Endothelial cell of umbilical vein (primary cell): Measurements from ENCODE around the gene APRT. TPM values are rescaled to one million over a fixed set of nuclear protein-coding genes. Genes with fewer than 3 reads are reported as not detected.

Experiments used
- BruUV-seq: library from RNA; stranded (reverse); fragments of 400-500 nt; replicated peaks from 2 replicates; lab custom pipeline; 2021; lab: Mats Ljungman, UMichigan
- CTCF ChIA-PET: fragments of 300-600, 350-600 bp; sonication (Branson Sonifier 250); formaldehyde crosslinking; loops from one replicate; lab custom pipeline; 2021; ENCODE audit warnings: antibody characterized with exemption, inconsistent platforms; lab: Charles Lee
- POLR2A ChIA-PET: fragments of 300-600, 350-600 bp; sonication (Branson Sonifier 250); formaldehyde crosslinking; loops from one replicate; lab custom pipeline; 2021; ENCODE audit warnings: antibody characterized with exemption, inconsistent platforms; lab: Charles Lee
- DNase-seq: peaks from one replicate; pipeline ENCODE4 v3.0.0-alpha.2; 2011; ENCODE audit warnings: low read depth, low spot score
- FAIRE-seq: peaks from 2 replicates; lab custom pipeline; 2011; peaks lifted over from hg19 to GRCh38; lab: Jason Lieb, UNC
- H2AFZ ChIP-seq: 2 replicates; pipeline ENCODE4 v1.6.0; 2012; ENCODE audit warnings: low read depth, low read length, control low read depth, inconsistent platforms
- H3K27ac ChIP-seq: 2 replicates; pipeline ENCODE4 v1.5.1; 2011; ENCODE audit warnings: low read depth, mild to moderate bottlenecking, control low read depth, low read length, moderate library complexity; ENCODE audit not compliant: insufficient read depth
- H3K27me3 ChIP-seq, 2 experiments: 2 replicates each; pipeline versions ENCODE4 v1.6.0 to v1.6.1; 2011; ENCODE audit warnings: low read length in 2 of 2, mixed read lengths in 1 of 2; ENCODE audit not compliant: control insufficient read depth in 2 of 2, insufficient read depth in 2 of 2
- H3K36me3 ChIP-seq, 2 experiments: 2 replicates in 1 of 2; 3 replicates in 1 of 2; pipeline ENCODE4 v1.5.1; 2011; ENCODE audit warnings: low read length in 2 of 2, mild to moderate bottlenecking in 1 of 2, moderate library complexity in 1 of 2; ENCODE audit not compliant: control insufficient read depth in 2 of 2, insufficient read depth in 2 of 2; ENCODE audit errors: extremely low read depth in 1 of 2
- H3K4me1 ChIP-seq: 3 replicates; pipeline ENCODE4 v1.5.1; 2011; ENCODE audit warnings: mild to moderate bottlenecking, low read length; ENCODE audit not compliant: control insufficient read depth, insufficient read depth; ENCODE audit errors: extremely low read depth
- H3K4me2 ChIP-seq: 2 replicates; pipeline ENCODE4 v1.6.1; 2011; ENCODE audit warnings: low read length, control low read depth, mixed read lengths; ENCODE audit not compliant: insufficient read depth
- H3K4me3 ChIP-seq, 3 experiments: fragments of 200-600 bp in 1 of 3; sonication (generic), shearing (Covaris generic) in 1 of 3; replicated peaks in 1 of 3; 2 replicates each; pipeline ENCODE4 v1.5.1; 2011 to 2016; ENCODE audit warnings: control low read depth in 3 of 3, low read length in 3 of 3, mild to moderate bottlenecking in 2 of 3, inconsistent platforms in 1 of 3, low read depth in 1 of 3, moderate library complexity in 1 of 3; ENCODE audit not compliant: insufficient read depth in 1 of 3
- H3K79me2 ChIP-seq: 2 replicates; pipeline ENCODE4 v1.6.0; 2012; ENCODE audit warnings: low read length, inconsistent platforms; ENCODE audit not compliant: control insufficient read depth, insufficient read depth
- H3K9ac ChIP-seq: replicated peaks from 2 replicates; pipeline ENCODE3; 2011; ENCODE audit warnings: low read length, control low read depth; ENCODE audit not compliant: insufficient read depth; ENCODE audit errors: extremely low read depth
- H3K9me1 ChIP-seq: replicated peaks from 3 replicates; pipeline ENCODE4 v1.6.0; 2011; ENCODE audit warnings: mild to moderate bottlenecking, low read length; ENCODE audit not compliant: control insufficient read depth, insufficient read depth; ENCODE audit errors: extremely low read depth
- H3K9me3 ChIP-seq: replicated peaks from 2 replicates; pipeline ENCODE4 v1.5.1; 2012; ENCODE audit warnings: low read length, inconsistent platforms; ENCODE audit not compliant: control insufficient read depth, insufficient read depth
- H4K20me1 ChIP-seq: replicated peaks from 2 replicates; pipeline ENCODE3; 2011; ENCODE audit warnings: mild to moderate bottlenecking, low read length; ENCODE audit not compliant: control insufficient read depth, insufficient read depth; ENCODE audit errors: extremely low read depth
- EZH2 ChIP-seq: IDR thresholded peaks from 2 replicates; pipeline ENCODE4 v1.6.1; 2012; ENCODE audit warnings: borderline replicate concordance, low read depth, mild to moderate bottlenecking, moderate library complexity, low read length, inconsistent platforms; ENCODE audit not compliant: severe bottlenecking
- GATA2 ChIP-seq: IDR thresholded peaks from 2 replicates; pipeline ENCODE4 v1.7.0; 2011; ENCODE audit warnings: low read depth, mild to moderate bottlenecking, moderate library complexity, mixed read lengths, low read length; ENCODE audit not compliant: insufficient read length, insufficient read depth
- JUN ChIP-seq: IDR thresholded peaks from 2 replicates; pipeline ENCODE4 v1.6.1; 2011; ENCODE audit warnings: borderline replicate concordance, low read depth; ENCODE audit not compliant: insufficient read length, insufficient read depth
- MAX ChIP-seq: IDR thresholded peaks from 2 replicates; pipeline ENCODE4 v1.6.1; 2011; ENCODE audit not compliant: insufficient read depth, insufficient read length
- POLR2A ChIP-seq: IDR thresholded peaks from 2 replicates; pipeline ENCODE4 v1.6.1; 2012; ENCODE audit warnings: low read depth, mild to moderate bottlenecking, control low read depth, low read length
- POLR2AphosphoS5 ChIP-seq: IDR thresholded peaks from 2 replicates; pipeline ENCODE4 v1.6.1; 2012; ENCODE audit warnings: low read depth, mild to moderate bottlenecking, control low read depth, low read length, moderate library complexity; ENCODE audit not compliant: insufficient read depth
- dilution Hi-C: fragments of 300-500 bp; cut with MboI; formaldehyde crosslinking; loops from one replicate; pipeline ENCODE4 v1.15.0; 2019; ENCODE audit warnings: low sequenced_read_pairs; ENCODE audit not compliant: extremely low pct_ligation_motif_present
- intact Hi-C: fragments of 100-400 bp; cut with micrococcal nuclease; formaldehyde crosslinking; loops from one replicate; pipeline ENCODE4 v1.10.0; 2022
- polyA plus RNA-seq, 4 experiments: library from polyadenylated mRNA; depleted of rRNA in 3 of 4; stranded (reverse) in 3 of 4; unstranded in 1 of 4; fragments of >200 nt; gene quantifications; 2 replicates each; pipeline versions ENCODE4 v1.2.1 to v1.2.3, GENCODE V29; 2011 to 2012; ENCODE audit warnings: missing spikeins in 1 of 4
- total RNA-seq: library from RNA; stranded (reverse); gene quantifications from 2 replicates; pipeline ENCODE4 v1.2.3, GENCODE V29; 2021
- TF ChIP-seq, protein P1 (sequence below), 2 donors: IDR thresholded peaks; 1 replicate in 1 of 2; 2 replicates in 1 of 2; pipeline ENCODE4 v1.5.1; 2011; ENCODE audit warnings: low read length in 2 of 2, mild to moderate bottlenecking in 2 of 2, moderate library complexity in 2 of 2, control low read depth in 1 of 2, inconsistent platforms in 1 of 2, low read depth in 1 of 2; ENCODE audit not compliant: insufficient read depth in 1 of 2; ENCODE audit errors: extremely low read depth in 1 of 2

The APRT gene
- total and polyA plus RNA-seq, 2 donors (not counting 3 experiments of a cell fraction or from before 2014, with no cell fraction given): 143 to 152 TPM

GRCh38 chr16:88830783-88831182, 19.1 kb upstream of the APRT start:
- H3K4me2 ChIP-seq: no peak overlapping the region
- DNase-seq (no peak), FAIRE-seq (no peak)
- H2AFZ ChIP-seq: no peak overlapping the region
- CTCF ChIA-PET: no interaction called here
- dilution Hi-C loops (no loop called here), intact Hi-C loops (no loop called here)
- no peak overlapping the region for H3K4me3 ChIP-seq
- H4K20me1 ChIP-seq: no peaks in the 10 kb centered on the region
- H3K4me1 ChIP-seq: no peaks in the 10 kb centered on the region
- H3K9ac ChIP-seq: no peak overlapping the region
- peaks cover 0 to 3% of the 10 kb centered on the region in 2 experiments for H3K36me3 ChIP-seq
- no peaks in the 10 kb centered on the region for H3K27me3 ChIP-seq
- H3K9me3 ChIP-seq: no peaks in the 10 kb centered on the region
- BruUV-seq: no TSS peak
- TF ChIP-seq JUN (no peak), EZH2 (no peak), GATA2 (no peak), MAX (no peak), POLR2A (no peak)
- TF ChIP-seq, protein P1, sequence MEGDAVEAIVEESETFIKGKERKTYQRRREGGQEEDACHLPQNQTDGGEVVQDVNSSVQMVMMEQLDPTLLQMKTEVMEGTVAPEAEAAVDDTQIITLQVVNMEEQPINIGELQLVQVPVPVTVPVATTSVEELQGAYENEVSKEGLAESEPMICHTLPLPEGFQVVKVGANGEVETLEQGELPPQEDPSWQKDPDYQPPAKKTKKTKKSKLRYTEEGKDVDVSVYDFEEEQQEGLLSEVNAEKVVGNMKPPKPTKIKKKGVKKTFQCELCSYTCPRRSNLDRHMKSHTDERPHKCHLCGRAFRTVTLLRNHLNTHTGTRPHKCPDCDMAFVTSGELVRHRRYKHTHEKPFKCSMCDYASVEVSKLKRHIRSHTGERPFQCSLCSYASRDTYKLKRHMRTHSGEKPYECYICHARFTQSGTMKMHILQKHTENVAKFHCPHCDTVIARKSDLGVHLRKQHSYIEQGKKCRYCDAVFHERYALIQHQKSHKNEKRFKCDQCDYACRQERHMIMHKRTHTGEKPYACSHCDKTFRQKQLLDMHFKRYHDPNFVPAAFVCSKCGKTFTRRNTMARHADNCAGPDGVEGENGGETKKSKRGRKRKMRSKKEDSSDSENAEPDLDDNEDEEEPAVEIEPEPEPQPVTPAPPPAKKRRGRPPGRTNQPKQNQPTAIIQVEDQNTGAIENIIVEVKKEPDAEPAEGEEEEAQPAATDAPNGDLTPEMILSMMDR (IDR thresholded peaks at IDR 0.05; ENCODE audit: extremely low read depth in 1 of 2, insufficient read depth in 1 of 2, low read depth in 1 of 2, low read length in 2 of 2): no peak
- POLR2A ChIA-PET: no interaction called here
- no peaks in the 10 kb centered on the region for H3K79me2 ChIP-seq
- no peak overlapping the region for H3K27ac ChIP-seq
- H3K9me1 ChIP-seq: no peaks in the 10 kb centered on the region

DNA sequence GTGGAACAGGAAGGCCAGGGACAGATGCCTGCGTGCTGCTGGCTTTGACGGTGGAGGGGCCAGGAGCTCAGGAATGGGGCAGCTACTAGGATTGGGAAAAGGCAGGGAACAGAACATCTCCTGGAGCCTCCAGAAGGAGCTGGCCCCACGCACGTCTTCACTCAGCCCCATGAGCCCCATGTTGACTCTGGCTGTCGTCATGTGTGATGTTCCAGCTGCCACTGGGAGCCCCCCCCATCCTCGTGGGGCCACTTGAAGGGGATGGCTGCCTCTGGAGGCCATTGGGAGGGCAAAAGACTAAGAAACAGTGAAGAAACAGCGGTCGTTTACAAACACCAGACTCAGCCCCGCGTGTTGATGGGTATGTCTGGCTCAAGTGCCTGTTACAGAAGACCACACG, 18.5 kb upstream of the APRT start:
- BruUV-seq: no TSS peak
- Histone ChIP-seq H3K4me3 (no peak overlapping the region), H3K4me2 (no peak overlapping the region), H4K20me1 (no peaks in the 10 kb centered on the region), H3K4me1 (no peaks in the 10 kb centered on the region), H3K27me3 (no peaks in the 10 kb centered on the region), H3K9me3 (no peaks in the 10 kb centered on the region), H3K27ac (no peak overlapping the region), H3K79me2 (no peaks in the 10 kb centered on the region), H2AFZ (no peak overlapping the region), H3K9ac (no peak overlapping the region), H3K36me3 (peaks cover 0 to 3% of the 10 kb centered on the region in 2 experiments), H3K9me1 (no peaks in the 10 kb centered on the region)
- dilution Hi-C loops: no loop called here
- intact Hi-C loops: no loop called here
- ChIA-PET POLR2A (interaction anchor here (0.6 kb wide), 1 partner anchor 326 kb away, joined by 3 read pairs; no protein-coding TSS in a partner anchor), CTCF (no interaction called here)
- FAIRE-seq: no peak
- DNase-seq: no peak
- no peak for TF ChIP-seq MAX
- no peak for TF ChIP-seq POLR2AphosphoS5
- TF ChIP-seq EZH2: no peak
- TF ChIP-seq GATA2: no peak
- TF ChIP-seq, protein P1 (IDR thresholded peaks at IDR 0.05; ENCODE audit: extremely low read depth in 1 of 2, insufficient read depth in 1 of 2, low read depth in 1 of 2, low read length in 2 of 2): no peak
- no peak for TF ChIP-seq POLR2A
